Stimulated activated CD4-positive, alpha-beta T cell treated with anti-CD3 and anti-CD28 coated beads, TNF-alpha, amount 100 ng/mL, for 48 hours (primary cell): ENCODE results near the gene HACE1.

Source experiments
- DNase-seq, 3 donors: peaks; one replicate each; pipeline ENCODE4 v3.0.0-alpha.2; 2020; ENCODE audit warnings: low read depth in 3 of 3

The HACE1 gene

DNA sequence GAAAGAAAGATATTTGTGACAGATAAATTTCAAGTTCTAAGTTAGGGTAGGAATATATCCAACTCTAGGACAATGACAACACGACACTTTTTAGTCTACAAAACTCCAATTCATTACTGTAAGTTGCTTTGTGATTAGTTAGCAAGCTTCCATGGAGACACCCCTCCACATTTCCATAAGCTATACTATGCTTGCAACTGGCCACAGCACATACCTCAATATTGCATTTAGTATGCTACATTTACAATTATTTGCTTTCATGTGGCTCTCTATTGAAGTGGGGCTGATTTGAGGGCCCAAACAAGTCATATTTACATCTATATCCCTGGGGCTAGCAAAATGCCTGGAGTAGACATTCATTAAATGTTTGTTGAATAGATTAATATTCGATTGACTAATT, 129.3 kb downstream of the HACE1 start:
- no peak for DNase-seq

DNA sequence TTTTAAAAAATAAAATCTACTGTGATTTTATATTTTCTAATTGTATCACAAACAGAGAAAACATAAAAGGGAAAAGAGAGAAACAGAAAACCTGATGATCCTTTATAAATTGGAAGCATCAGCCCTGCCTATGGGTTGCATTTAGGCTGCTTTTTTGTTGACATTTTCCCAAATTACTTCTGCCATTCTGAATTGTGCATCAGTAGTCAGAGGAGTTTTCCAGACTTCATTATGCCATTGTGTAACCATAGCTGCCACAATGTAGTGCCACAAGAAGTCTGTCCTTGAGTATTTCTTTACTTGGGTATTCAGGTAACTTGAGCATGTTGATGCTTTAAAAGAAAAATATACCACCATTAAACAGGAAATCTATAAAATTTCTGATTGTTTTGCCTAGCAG, 130.3 kb downstream of the HACE1 start:
- no peak for DNase-seq

- no peak for DNase-seq
Observed at GRCh38 chr6:104728448-104728847, 131.3 kb downstream of the HACE1 start.

DNA sequence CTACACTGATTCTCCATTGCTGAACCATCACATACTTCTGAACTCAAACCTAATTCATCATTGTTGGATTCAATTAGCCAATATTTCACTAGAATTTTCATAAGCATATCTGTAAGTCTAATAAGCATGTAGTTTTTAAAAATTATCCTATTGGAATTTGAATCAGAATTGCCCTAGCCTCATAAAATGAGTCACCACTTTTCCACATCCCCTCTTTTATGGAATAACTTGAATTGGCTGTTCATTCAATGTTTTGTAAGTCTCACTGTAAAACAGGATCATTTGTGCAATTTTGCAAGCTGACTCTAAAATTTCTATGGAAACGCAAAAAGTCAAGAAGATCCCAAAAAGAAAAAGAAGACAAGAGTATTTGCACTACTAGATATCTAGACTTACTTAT, 141.0 kb downstream of the HACE1 start:
- no peak for DNase-seq

GRCh38 chr6:104716858-104717257, 142.9 kb downstream of the HACE1 start:
- DNase-seq: no peak

DNA sequence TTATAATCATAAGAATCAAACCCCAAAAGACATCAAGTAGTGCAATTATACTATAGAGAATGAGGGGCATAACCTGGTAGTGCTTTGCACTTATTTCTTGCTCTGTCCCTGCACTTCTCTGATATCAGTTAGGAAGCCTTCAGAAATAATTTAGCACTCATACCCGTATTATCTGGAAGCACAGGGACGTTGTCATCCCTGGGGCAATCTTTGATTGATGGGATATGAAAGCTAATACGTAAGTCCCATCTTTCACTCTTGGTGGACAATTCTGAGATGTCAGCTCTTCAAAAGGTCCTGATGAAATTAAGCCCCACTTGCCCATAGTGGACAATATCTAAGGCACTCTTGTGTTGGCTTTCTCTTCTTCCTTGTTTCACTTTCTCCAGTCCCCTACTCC, 144.9 kb downstream of the HACE1 start:
- DNase-seq: no peak

DNA sequence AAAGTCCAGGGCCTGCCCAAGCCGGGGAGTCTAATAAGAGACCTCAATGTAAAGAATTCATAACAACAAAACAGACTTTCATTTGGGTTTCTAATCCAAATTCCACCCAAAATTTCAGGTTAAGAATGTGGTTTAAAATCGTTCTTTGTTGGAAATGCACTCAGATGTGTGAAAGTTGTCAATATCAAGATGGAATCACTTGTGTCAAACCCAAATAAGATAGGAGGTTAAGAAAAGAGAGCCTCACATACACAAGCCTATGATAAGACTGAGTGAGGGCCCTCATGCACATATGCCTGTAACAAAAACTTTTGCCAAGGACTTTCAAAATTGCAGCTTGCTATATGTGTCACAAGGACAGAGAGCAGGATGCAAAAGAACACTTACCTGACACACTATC, 145.7 kb downstream of the HACE1 start:
- no peak for DNase-seq

DNA sequence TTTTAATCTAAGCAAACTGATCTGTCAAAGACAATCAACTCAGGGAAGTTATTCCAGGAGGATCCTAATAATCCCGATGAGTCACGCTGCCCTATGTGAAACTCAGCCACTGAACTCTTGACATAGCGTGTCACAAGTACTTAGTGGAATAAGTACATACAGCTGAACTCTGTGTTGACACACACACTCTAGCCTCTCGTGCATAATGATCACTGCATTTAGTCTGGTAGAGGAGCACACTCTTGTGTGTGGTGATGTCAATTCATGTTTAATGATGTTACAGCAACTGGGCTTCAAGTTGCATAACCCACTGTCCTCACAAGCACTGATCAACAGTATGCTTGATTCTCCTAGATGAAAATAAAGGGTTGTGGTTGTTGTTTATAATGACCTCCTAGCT, 148.3 kb downstream of the HACE1 start:
- DNase-seq: no peak

GRCh38 chr6:104710543-104711335, 149.0 kb downstream of the HACE1 start:
- no peak for DNase-seq

- DNase-seq: no peak
Observed at GRCh38 chr6:104705916-104706442, 153.7 kb downstream of the HACE1 start.

GRCh38 chr6:104705095-104705707, 154.5 kb downstream of the HACE1 start:
- peak in 2 of 3 donors; percentile 8 to 11 for DNase-seq

GRCh38 chr6:104704191-104704590, 155.5 kb downstream of the HACE1 start:
- no peak for DNase-seq

DNA sequence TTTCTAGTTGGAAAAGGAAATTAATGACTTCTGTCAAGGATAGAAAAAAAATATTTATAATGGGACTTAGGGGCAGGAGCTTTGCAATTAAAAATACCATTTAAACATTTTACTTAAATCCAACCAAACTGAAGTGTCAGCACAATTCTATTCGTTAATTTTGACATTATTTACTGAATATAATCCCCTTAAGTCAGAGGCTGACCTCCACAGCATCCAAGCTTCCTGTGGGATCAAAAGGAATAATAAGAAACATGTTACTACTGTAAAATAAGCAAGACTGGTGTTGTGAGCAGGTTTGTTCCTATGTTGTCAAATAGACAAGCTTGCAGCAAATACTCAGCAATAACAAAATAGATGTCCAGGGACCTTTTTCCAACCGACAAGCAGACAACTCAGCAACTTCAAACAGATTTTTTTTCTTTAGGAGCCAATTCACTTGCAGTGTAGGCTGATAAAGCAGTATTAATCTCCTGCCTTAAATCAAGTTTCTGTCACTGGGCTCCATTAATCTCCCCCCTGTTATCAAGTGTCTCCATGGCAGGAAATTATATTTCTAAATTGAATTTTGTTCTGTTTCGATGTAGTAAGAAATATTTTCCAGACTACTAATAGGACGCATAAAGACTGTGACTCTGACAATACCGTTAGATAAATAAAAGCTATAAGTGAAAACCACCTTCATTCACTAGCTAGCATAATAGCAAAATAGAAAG, 157.4 kb downstream of the HACE1 start:
- DNase-seq: no peak

- DNase-seq: no peak
Observed at GRCh38 chr6:104700371-104701185, 159.1 kb downstream of the HACE1 start.

GRCh38 chr6:104699593-104700329, 160.0 kb downstream of the HACE1 start:
- no peak for DNase-seq

DNA sequence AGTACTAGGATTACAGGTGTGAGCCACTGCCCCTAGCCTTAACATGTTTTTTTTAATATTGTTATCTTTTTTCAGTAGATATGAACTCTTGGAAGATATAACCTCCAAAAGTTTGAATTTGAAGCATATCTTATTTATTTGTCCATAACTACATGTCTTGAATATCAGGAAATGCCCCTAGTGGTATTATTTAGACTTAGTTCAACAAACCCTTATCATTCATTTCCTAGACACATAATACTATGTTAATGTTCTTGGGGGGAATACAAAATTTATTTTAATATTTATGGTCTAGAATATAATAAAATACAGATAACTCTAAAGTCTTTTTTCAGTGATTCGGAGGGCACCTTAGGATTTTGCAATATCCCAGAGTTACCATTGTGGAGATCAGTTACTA, 160.7 kb downstream of the HACE1 start:
- DNase-seq: no peak

DNA sequence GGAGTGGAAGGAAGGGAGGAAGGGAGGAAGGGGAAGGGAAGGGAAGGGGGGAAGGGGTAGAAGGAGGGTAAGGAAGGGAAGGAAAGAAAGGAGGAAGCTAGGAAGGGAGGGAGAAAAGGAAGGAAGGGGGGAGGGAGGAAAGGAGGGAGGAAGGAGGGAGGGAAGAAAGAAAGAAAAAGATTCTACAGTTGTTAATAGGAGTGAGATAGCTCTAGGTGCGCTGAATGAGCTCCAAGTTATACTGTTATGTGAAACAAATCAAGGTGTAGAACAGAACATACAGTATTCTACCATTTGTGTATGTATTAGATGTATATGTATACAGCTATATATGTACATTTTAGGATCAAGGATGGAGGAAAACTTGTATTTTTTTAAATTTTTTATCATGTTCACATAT, 167.7 kb downstream of the HACE1 start:
- no peak for DNase-seq

DNA sequence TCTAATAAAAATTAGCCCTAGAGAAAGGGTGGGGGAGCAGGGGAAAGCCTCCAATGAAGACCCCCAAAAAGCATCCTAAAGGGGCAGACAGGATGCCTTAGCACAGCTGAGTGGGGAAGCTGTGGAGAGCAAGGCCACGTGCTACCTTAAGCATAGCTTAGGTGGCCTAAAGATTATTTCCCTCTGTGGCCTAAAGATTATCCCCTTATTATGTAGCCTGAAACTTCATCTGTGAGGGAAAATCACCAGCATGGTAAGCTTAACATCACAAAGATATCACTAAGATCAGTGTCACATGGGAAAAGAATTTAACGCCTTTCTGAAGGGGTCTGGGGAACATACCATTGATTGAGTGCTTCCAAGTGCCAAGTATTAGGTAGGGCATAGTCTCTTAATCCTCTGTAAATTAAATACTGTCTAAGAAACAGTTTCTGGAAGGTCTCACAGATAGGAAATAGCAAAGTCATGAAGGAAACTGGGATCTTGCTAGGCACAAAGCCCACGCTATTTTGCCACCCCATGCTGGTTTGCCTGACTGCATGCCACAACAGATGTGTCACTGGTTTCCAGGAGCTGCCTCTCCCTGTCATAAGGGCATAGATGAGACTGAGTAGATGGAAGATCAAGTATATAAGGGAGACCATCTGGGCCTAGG, 170.0 kb downstream of the HACE1 start:
- DNase-seq: no peak

DNA sequence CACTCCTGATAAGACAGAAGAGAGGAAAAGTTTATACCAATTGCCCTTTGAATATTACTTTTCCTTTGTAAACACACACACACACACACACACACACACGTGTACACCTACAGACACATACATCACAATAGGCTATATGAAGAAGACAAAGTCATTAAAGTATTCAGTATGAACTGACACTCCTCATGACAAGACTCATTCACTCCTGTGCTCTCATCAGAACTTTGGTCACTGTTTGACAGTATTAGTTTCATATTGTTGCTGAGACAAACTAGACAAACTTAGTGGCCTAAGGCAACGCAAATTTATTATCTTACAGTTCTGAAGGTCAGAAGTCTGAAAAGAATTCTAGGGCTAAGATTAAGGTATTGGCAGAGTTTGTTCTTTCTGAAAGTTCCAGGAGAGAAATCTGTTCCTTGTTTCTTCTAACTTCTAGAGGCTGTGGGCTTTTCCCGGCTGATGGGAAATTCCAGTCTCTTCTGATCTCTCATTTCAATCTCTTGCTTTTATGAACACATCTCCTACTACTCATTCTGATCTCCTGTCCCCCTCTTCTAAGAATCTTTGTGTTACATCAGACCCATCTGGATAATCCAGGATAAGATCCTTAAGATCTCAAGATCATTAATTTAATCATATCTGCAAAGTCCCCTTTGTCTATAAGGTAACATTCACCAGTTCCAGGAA, 171.3 kb downstream of the HACE1 start:
- no peak for DNase-seq
